IMR-90 (cell line): ENCODE data around the gene FCGR2B. TPM values are rescaled to one million over a fixed set of nuclear protein-coding genes. Genes with fewer than 3 reads are reported as not detected.
"Not testable (repeated sequence)": the region's sequence is repeated elsewhere in the genome, so short reads cannot be mapped to it uniquely, and the experiment has no call there.

Experiments used
- ATAC-seq: fragments of 200-7000 bp; cut with Tn5 transposase; 2 replicates; pipeline ENCODE4 v1.9.1; 2020; ENCODE audit warnings: low read depth, mild to moderate bottlenecking, moderate library complexity
- BruUV-seq: library from RNA; stranded (reverse); fragments of 400-500 nt; replicated peaks from 2 replicates; lab custom pipeline; 2021; lab: Mats Ljungman, UMichigan
- CTCF ChIA-PET: fragments of 300-600 bp; formaldehyde crosslinking; extraction: SDS; loops from one replicate; lab custom pipeline; 2021; ENCODE audit warnings: antibody characterized with exemption; lab: Yijun Ruan, JAX
- POLR2A ChIA-PET: fragments of 300-600 bp; sonication (Branson Sonifier 250); formaldehyde crosslinking; loops from one replicate; lab custom pipeline; 2022; ENCODE audit warnings: antibody characterized with exemption; ENCODE audit not compliant: unreplicated experiment; lab: Charles Lee
- DNase-seq: peaks from one replicate; pipeline ENCODE4 v3.0.0; 2013
- H2AFZ ChIP-seq: replicated peaks from 2 replicates; pipeline ENCODE3; 2013; ENCODE audit warnings: low read length, mild to moderate bottlenecking; ENCODE audit not compliant: poor library complexity
- H2AK5ac ChIP-seq: 2 replicates; pipeline ENCODE4 v1.6.1; 2013; ENCODE audit warnings: low read depth, low read length, inconsistent platforms
- H2AK9ac ChIP-seq: replicated peaks from 2 replicates; pipeline ENCODE3; 2013; ENCODE audit warnings: mild to moderate bottlenecking, low read depth, low read length, moderate library complexity; ENCODE audit not compliant: poor library complexity
- H2BK120ac ChIP-seq: 2 replicates; pipeline ENCODE4 v1.6.1; 2013; ENCODE audit warnings: low read depth, low read length, inconsistent platforms
- H2BK15ac ChIP-seq: 3 replicates; pipeline ENCODE4 v1.6.1; 2013; ENCODE audit warnings: low read depth, low read length, inconsistent platforms
- H2BK20ac ChIP-seq: 2 replicates; pipeline ENCODE4 v1.6.1; 2013; ENCODE audit warnings: low read depth, mild to moderate bottlenecking, inconsistent platforms, low read length, moderate library complexity
- H2BK5ac ChIP-seq: 2 replicates; pipeline ENCODE4 v1.6.1; 2013; ENCODE audit warnings: mild to moderate bottlenecking, low read depth, low read length, inconsistent platforms; ENCODE audit not compliant: poor library complexity, severe bottlenecking
- H3K14ac ChIP-seq: replicated peaks from 2 replicates; pipeline ENCODE4 v1.6.1; 2013; ENCODE audit warnings: low read depth, low read length, inconsistent platforms
- H3K18ac ChIP-seq: 2 replicates; pipeline ENCODE4 v1.6.1; 2013; ENCODE audit warnings: low read depth, low read length, control low read depth
- H3K23ac ChIP-seq: 2 replicates; pipeline ENCODE4 v1.6.1; 2013; ENCODE audit warnings: low read depth, low read length, inconsistent platforms
- H3K27ac ChIP-seq: 2 replicates; pipeline ENCODE4 v1.5.1; 2013; ENCODE audit warnings: mild to moderate bottlenecking, control low read depth, low read length; ENCODE audit not compliant: insufficient read depth
- H3K27me3 ChIP-seq: 2 replicates; pipeline ENCODE4 v1.6.1; 2013; ENCODE audit warnings: low read length; ENCODE audit not compliant: control insufficient read depth, insufficient read depth
- H3K36me3 ChIP-seq: 2 replicates; pipeline ENCODE4 v1.6.1; 2013; ENCODE audit warnings: low read length, mixed read lengths; ENCODE audit not compliant: control insufficient read depth, insufficient read depth
- H3K4ac ChIP-seq: 2 replicates; pipeline ENCODE4 v1.6.1; 2013; ENCODE audit warnings: low read depth, low read length, inconsistent platforms
- H3K4me1 ChIP-seq: 2 replicates; pipeline ENCODE4 v1.6.1; 2013; ENCODE audit warnings: low read length, mixed read lengths; ENCODE audit not compliant: control insufficient read depth, insufficient read depth
- H3K4me2 ChIP-seq: 2 replicates; pipeline ENCODE4 v1.6.1; 2013; ENCODE audit warnings: low read depth, mild to moderate bottlenecking, control low read depth, low read length, moderate library complexity
- H3K4me3 ChIP-seq: 2 replicates; pipeline ENCODE4 v1.5.1; 2013; ENCODE audit warnings: low read depth, mild to moderate bottlenecking, control low read depth, low read length, moderate library complexity; ENCODE audit not compliant: insufficient read depth
- H3K56ac ChIP-seq: 2 replicates; pipeline ENCODE4 v1.6.1; 2013; ENCODE audit warnings: low read length, inconsistent platforms; ENCODE audit not compliant: insufficient read depth; ENCODE audit errors: extremely low read depth
- H3K79me1 ChIP-seq, 2 experiments: 2 replicates each; pipeline ENCODE4 v1.6.1; 2013; ENCODE audit warnings: low read length in 2 of 2, inconsistent platforms in 1 of 2, low read depth in 1 of 2
- H3K9ac ChIP-seq: 2 replicates; pipeline ENCODE4 v1.6.1; 2013; ENCODE audit warnings: low read depth, low read length, control low read depth
- H3K9me1 ChIP-seq: 2 replicates; pipeline ENCODE4 v1.6.1; 2013; ENCODE audit warnings: low read length, inconsistent platforms; ENCODE audit not compliant: insufficient read depth
- H3K9me3 ChIP-seq: 2 replicates; pipeline ENCODE4 v1.6.1; 2013; ENCODE audit warnings: low read length; ENCODE audit not compliant: control insufficient read depth, insufficient read depth
- H4K20me1 ChIP-seq: 2 replicates; pipeline ENCODE4 v1.6.1; 2013; ENCODE audit warnings: low read length, inconsistent platforms; ENCODE audit not compliant: insufficient read depth
- H4K5ac ChIP-seq: 2 replicates; pipeline ENCODE4 v1.6.1; 2013; ENCODE audit warnings: mild to moderate bottlenecking, low read depth, low read length, control low read depth
- H4K8ac ChIP-seq, 2 experiments: 2 replicates each; pipeline ENCODE4 v1.6.1; 2013; ENCODE audit warnings: low read depth in 2 of 2, low read length in 2 of 2, control low read depth in 1 of 2, inconsistent platforms in 1 of 2
- H4K91ac ChIP-seq: 2 replicates; pipeline ENCODE4 v1.6.1; 2013; ENCODE audit warnings: low read depth, low read length, inconsistent platforms; ENCODE audit not compliant: insufficient read depth
- WGBS, 2 experiments: methylation state at CpG; one replicate each; pipeline versions ENCODE4 v1.1.5 to v1.1.7; 2013; ENCODE audit warnings: missing lambda C conversion rate in 2 of 2; ENCODE audit not compliant: insufficient read length in 1 of 2; ENCODE audit errors: extremely low coverage in 2 of 2; 5-methylcytosine and 5-hydroxymethylcytosine counted together
- dilution Hi-C: fragments of 300-500 bp; cut with HindIII; formaldehyde crosslinking; loops from one replicate; pipeline ENCODE4 v1.14.3; 2018; ENCODE audit warnings: low sequenced_read_pairs; ENCODE audit not compliant: unreplicated experiment
- in situ Hi-C: fragments of 300-500 bp; cut with MboI; formaldehyde crosslinking; loops from 3 replicates; pipeline ENCODE4 v1.14.3; 2019; ENCODE audit warnings: low sequenced_read_pairs, inconsistent platforms, mixed read lengths
- intact Hi-C: fragments of 100-400 bp; cut with micrococcal nuclease; formaldehyde crosslinking; loops from 2 replicates; pipeline ENCODE4 v1.10.0; 2022
- polyA plus RNA-seq, 3 experiments: library from polyadenylated mRNA; depleted of rRNA; stranded (reverse); fragments of >200 nt; gene quantifications; 2 replicates each; pipeline ENCODE4 v1.2.3, GENCODE V29; 2012; ENCODE audit warnings: low replicate concordance in 1 of 3
- total RNA-seq: library from RNA; depleted of rRNA; stranded (reverse); fragments of >200 nt; gene quantifications from 2 replicates; pipeline ENCODE4 v1.2.3, GENCODE V29; 2012

The FCGR2B gene
- total and polyA plus RNA-seq, 2 of the 4 experiments (the other 2 are of a cell fraction) = not detected

GRCh38 chr1:161725258-161725907, 62.4 kb downstream of the FCGR2B start:
- H2BK120ac ChIP-seq = peak overlapping the region; percentile 32
- peak overlapping the region; percentile 90 for H3K4me2 ChIP-seq
- H3K9me1 ChIP-seq = peaks cover 22% of the 10 kb centered on the region
- H3K4me3 ChIP-seq = peak overlapping the region; percentile 98
- H3K36me3 ChIP-seq, intact Hi-C loops, ATAC-seq, H3K4me1 ChIP-seq, POLR2A ChIA-PET, H4K20me1 ChIP-seq, BruUV-seq, DNase-seq, H3K27me3 ChIP-seq, H3K9me3 ChIP-seq, dilution Hi-C loops, H3K56ac ChIP-seq, H3K18ac ChIP-seq: not testable (repeated sequence)
- H2AK5ac ChIP-seq = peak overlapping the region; percentile 88
- H2BK15ac ChIP-seq = peak overlapping the region; percentile 65; the same call in 1 of the 3 replicates
- peak overlapping the region; percentile 87; the same call in 1 of the 2 replicates for H3K9ac ChIP-seq
- peak overlapping the region; percentile 91; the same call in 1 of the 2 replicates for H3K27ac ChIP-seq
- H4K91ac ChIP-seq = peak overlapping the region; percentile 32; the same call in 1 of the 2 replicates
- 19 to 100% methylated on average over 2 to 7 of the region's 22 CpGs for WGBS, 2 experiments
- H3K23ac ChIP-seq = peak overlapping the region; percentile 94
- peak overlapping the region; percentile 71 to 85; a peak in 3 of 4 replicates for H4K8ac ChIP-seq
- peaks cover 3 to 13% of the 10 kb centered on the region in 2 experiments; a peak in 1 of 4 replicates for H3K79me1 ChIP-seq
- peak overlapping the region; percentile 21; the same call in 1 of the 2 replicates for H2BK20ac ChIP-seq
- CTCF ChIA-PET = interaction anchor here (1.0 to 2.0 kb wide), 2 partner anchors 10 to 16 kb away, joined by 5 to 8 read pairs; no protein-coding TSS in a partner anchor
- peak overlapping the region; percentile 81 for H3K14ac ChIP-seq
- H2AK9ac ChIP-seq = peak overlapping the region; percentile 80
- H2AFZ ChIP-seq = peak overlapping the region; percentile 95
- H4K5ac ChIP-seq = peak overlapping the region; percentile 33
- H3K4ac ChIP-seq = peak overlapping the region; percentile 92
- H2BK5ac ChIP-seq = peak overlapping the region; percentile 63
- in situ Hi-C loops = loop anchor here (25.0 kb wide), 1 partner anchor 88 kb away; the partner anchor contains the start of gene FCGR3B
